Effector CD8-positive, alpha-beta T cell (primary cell): ENCODE results near the gene GULP1.
"Not testable (repeated sequence)": the region's sequence is repeated elsewhere in the genome, so short reads cannot be mapped to it uniquely, and the experiment has no call there.

Experiments used
- DNase-seq: peaks from one replicate; lab custom pipeline; 2025; lab: John Stamatoyannopoulos, UW

Gene GULP1

GRCh38 chr2:188527141-188527540 is 235.5 kb downstream of the GULP1 start:
- no peak for DNase-seq

GRCh38 chr2:188527581-188527993 is 235.9 kb downstream of the GULP1 start:
- no peak for DNase-seq

GRCh38 chr2:188529710-188530109 is 238.0 kb downstream of the GULP1 start:
- no peak for DNase-seq

- no peak for DNase-seq
Observed at GRCh38 chr2:188534875-188535274, 243.2 kb downstream of the GULP1 start.

GRCh38 chr2:188551671-188552070 is 260.0 kb downstream of the GULP1 start:
- no peak for DNase-seq

GRCh38 chr2:188557081-188557480 is 265.4 kb downstream of the GULP1 start:
- DNase-seq: no peak

- not testable (repeated sequence) for DNase-seq
Observed at GRCh38 chr2:188559455-188559854, 267.8 kb downstream of the GULP1 start.

GRCh38 chr2:188561473-188561979 is 269.9 kb downstream of the GULP1 start:
- no peak for DNase-seq

GRCh38 chr2:188569431-188570165 is 277.9 kb downstream of the GULP1 start:
- no peak for DNase-seq

- no peak for DNase-seq
Observed at GRCh38 chr2:188570370-188570769, 278.7 kb downstream of the GULP1 start.

GRCh38 chr2:188571543-188572303 is 280.0 kb downstream of the GULP1 start:
- DNase-seq: no peak

- no peak for DNase-seq
Observed at GRCh38 chr2:188572592-188572991, 280.9 kb downstream of the GULP1 start.

- no peak for DNase-seq
Observed at GRCh38 chr2:188573453-188573852, 281.8 kb downstream of the GULP1 start.

- DNase-seq: no peak
Observed at GRCh38 chr2:188576006-188576405, 284.3 kb downstream of the GULP1 start.

- DNase-seq: no peak
Observed at GRCh38 chr2:188576651-188577050, 285.0 kb downstream of the GULP1 start.

GRCh38 chr2:188577231-188577630 is 285.6 kb downstream of the GULP1 start:
- no peak for DNase-seq

GRCh38 chr2:188580738-188581137 is 289.1 kb downstream of the GULP1 start:
- no peak for DNase-seq

- no peak for DNase-seq
Observed at GRCh38 chr2:188582211-188582610, 290.5 kb downstream of the GULP1 start.

GRCh38 chr2:188588235-188588634 is 296.6 kb downstream of the GULP1 start:
- DNase-seq: no peak

- no peak for DNase-seq
Observed at GRCh38 chr2:188596054-188596453, 304.4 kb downstream of the GULP1 start.

GRCh38 chr2:188598551-188598950 is 306.9 kb downstream of the GULP1 start:
- no peak for DNase-seq

- no peak for DNase-seq
Observed at GRCh38 chr2:188599140-188599539, 307.5 kb downstream of the GULP1 start.

- DNase-seq: no peak
Observed at GRCh38 chr2:188600536-188601210, 309.0 kb downstream of the GULP1 start.
